Measurements from ENCODE around the gene MASTL.

MASTL gene

DNA sequence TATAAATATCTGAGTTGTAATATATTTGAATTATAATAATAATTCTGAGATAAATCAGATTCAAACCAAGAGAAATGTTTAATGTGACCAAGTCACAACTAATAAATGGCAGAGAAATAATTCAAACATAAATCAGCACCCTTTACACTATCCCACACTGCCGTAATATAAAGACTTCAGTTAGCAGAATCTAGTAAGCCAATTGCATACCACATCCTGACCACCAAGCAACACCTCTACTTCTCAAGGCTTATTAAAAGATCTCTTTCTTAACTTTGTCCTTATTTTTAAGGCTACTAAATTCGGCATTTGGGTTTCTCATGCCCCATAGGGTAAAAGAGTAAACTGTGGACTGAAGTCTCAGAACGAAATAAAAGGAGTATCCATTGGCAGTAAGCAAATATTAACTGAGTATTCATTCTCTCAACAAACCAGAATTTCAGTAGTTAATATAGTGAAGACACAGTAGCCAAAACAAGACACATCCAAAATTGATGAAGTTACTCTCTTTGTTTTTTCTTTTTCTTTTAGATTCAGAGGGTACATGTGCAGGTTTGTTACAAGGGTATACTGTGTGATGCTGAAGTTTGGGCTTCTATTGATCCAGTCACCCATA, 70.6 kb downstream of the MASTL start:
- no peak for DNase-seq

DNA sequence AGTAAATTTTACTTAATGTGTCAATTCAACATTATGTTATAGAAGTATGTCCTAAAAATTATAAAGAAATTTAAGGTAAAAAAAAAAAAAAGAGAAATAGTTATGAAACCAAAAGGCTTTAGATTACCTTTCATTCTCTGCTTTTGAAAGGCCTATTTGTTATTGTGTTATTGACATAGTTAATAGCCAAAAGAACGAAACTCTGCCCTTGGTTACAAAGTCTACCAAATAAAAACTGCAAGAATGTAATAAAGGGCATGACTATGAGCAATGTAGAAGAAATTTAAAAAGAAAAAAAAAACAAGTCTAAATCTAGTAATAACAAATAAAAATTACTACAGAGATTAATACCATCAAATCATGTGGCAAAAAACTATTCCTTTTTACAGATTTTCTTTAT, 74.9 kb downstream of the MASTL start:
- DNase-seq: no peak

DNA sequence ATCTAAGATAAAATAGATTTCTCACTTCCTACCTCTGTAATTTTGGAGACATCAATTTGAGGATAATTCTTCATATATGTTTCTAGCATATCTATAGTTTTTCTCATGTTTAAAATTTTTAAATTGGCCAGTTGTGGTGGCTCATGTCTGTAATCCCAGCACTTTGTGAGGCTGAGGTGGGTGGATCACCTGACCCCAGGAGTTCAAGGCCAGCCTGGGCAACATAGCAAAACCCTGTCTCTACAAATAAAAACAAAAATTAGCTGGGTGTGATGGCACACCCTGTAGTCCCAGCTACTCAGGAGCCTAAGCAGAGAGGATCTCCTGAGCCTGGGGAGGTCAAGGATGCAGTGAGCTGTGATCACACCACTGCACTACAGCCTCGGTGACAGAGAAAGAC, 80.6 kb downstream of the MASTL start:
- DNase-seq: no peak
